Stomach (tissue), 9 donors: ENCODE results near the gene SLIT1. TPM values are rescaled to one million over a fixed set of nuclear protein-coding genes. Genes with fewer than 3 reads are reported as not detected.

Experiments used
- DNase-seq, 2 donors: peaks; one replicate each; pipeline versions ENCODE4 v3.0.0 to v3.0.0-alpha.2; 2013 to 2019
- H3K27ac ChIP-seq, 5 donors: fragments of 200-600 bp in 4 of 5; sonication (generic) in 4 of 5; one replicate each; pipeline ENCODE4 v1.5.1; 2013 to 2019; ENCODE audit warnings: mild to moderate bottlenecking in 1 of 5, moderate library complexity in 1 of 5
- H3K27me3 ChIP-seq, 3 donors: fragments of 200-600 bp; sonication (generic); one replicate each; pipeline ENCODE4 v1.5.1; 2017 to 2019; ENCODE audit warnings: mixed run types in 1 of 3
- H3K36me3 ChIP-seq, 4 donors: fragments of 200-600 bp; sonication (generic); 1 replicate in 3 of 4; 2 replicates in 1 of 4; pipeline ENCODE4 v1.5.1; 2016 to 2019
- H3K4me1 ChIP-seq, 4 donors: fragments of 200-600 bp; sonication (generic); one replicate each; pipeline ENCODE4 v1.5.1; 2016 to 2019
- H3K4me3 ChIP-seq, 4 donors: fragments of 200-600 bp; sonication (generic) in 3 of 4; one replicate each; pipeline ENCODE4 v1.5.1; 2016 to 2019; ENCODE audit warnings: mild to moderate bottlenecking in 1 of 4
- H3K9me3 ChIP-seq, 4 donors: fragments of 200-600 bp; sonication (generic); one replicate each; pipeline ENCODE4 v1.5.1; 2016 to 2019
- EP300 ChIP-seq: sonication (generic); formaldehyde crosslinking; IDR thresholded peaks from one replicate; pipeline ENCODE4 v1.6.1; 2017; ENCODE audit warnings: antibody characterized with exemption
- POLR2A ChIP-seq, 4 donors: fragments of 450-650 bp; IDR thresholded peaks; one replicate each; pipeline ENCODE4 v1.6.1; 2016; ENCODE audit warnings: antibody characterized with exemption in 4 of 4, control low read depth in 2 of 4, mild to moderate bottlenecking in 1 of 4, moderate library complexity in 1 of 4
- POLR2AphosphoS5 ChIP-seq, 3 donors: sonication (generic); formaldehyde crosslinking; IDR thresholded peaks; one replicate each; pipeline ENCODE4 v1.6.1; 2016; ENCODE audit warnings: antibody characterized with exemption in 3 of 3
- WGBS, 5 donors: extraction: QIAGEN DNeasy Blood & Tissue Kit in 3 of 5; methylation state at CpG; one replicate each; pipeline versions ENCODE4 v1.1.5 to v1.1.7; 2013 to 2018; 5-methylcytosine and 5-hydroxymethylcytosine counted together
- intact Hi-C: fragments of 100-400 bp; cut with DNase I; formaldehyde crosslinking; loops from one replicate; pipeline ENCODE4 v1.15.1; 2023; ENCODE audit warnings: low total_unique reads
- polyA plus RNA-seq, 3 donors: library from polyadenylated mRNA; stranded (reverse); fragments of 200-250 nt; gene quantifications; one replicate each; pipeline ENCODE4 v1.2.3, GENCODE V29; 2013
- total RNA-seq, 5 donors: library from RNA; depleted of rRNA; stranded (reverse); fragments of >200 nt; gene quantifications; one replicate each; pipeline versions ENCODE4 v1.1.0 to v1.2.3, GENCODE V29; 2014 to 2016
- TF ChIP-seq, protein P1 (sequence below), 7 experiments: fragments of 450-650 bp in 4 of 7; fragments of 200-600 bp in 3 of 7; sonication (generic) in 3 of 7; IDR thresholded peaks; one replicate each; pipeline ENCODE4 v1.5.1; 2016 to 2019; ENCODE audit warnings: antibody characterized with exemption in 7 of 7, control low read depth in 2 of 7, mild to moderate bottlenecking in 1 of 7
- donor health status: healthy with polysubstance abuse.
- donor health status: Bipolar disorder and iron deficiency.
- donor health status: healthy.

The SLIT1 gene
- total and polyA plus RNA-seq, 8 donors = under 0.01 to 6.1 (median 0.44) TPM

DNA sequence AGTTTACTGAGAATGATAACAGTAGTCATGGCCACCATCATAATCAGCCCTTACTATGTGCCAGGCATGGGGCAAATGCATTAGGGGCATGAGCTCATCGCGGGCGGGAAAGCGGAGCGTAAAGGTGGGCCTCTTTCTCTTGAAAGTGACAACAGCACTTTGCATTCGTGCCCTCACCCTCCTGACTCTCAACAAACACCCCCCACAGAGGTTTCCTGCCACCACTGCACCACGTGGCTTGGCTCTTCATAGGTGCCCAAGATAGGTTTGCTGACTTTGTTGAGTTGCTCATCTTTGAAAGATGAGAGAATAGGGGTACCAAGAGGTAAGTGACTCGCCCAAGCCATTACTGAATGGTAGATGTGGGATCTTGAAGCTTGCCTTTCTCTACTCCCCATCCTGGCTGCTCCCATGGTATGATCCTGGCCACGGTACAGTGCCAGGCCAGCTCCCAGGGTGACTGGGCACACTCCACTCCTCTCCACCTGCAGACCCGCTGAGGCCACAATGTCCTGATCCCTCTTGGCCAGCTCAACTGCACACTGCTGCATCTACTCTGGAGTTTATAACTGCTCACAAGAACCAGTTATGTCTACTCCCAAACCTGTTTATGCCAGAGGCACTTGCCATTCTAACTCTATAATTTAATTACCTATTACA lies 26.0 kb downstream of the SLIT1 start:
- WGBS, 5 donors = 82 to 88% (median 86%) methylated on average over 10 of the region's 10 CpGs
- Histone ChIP-seq H3K4me1 (no peaks in the 10 kb centered on the region), H3K27ac (no peak overlapping the region), H3K4me3 (no peak overlapping the region), H3K36me3 (no peaks in the 10 kb centered on the region), H3K27me3 (peaks cover 0 to 14% (median 0%) of the 10 kb centered on the region in 3 donors), H3K9me3 (no peaks in the 10 kb centered on the region)
- intact Hi-C loops = no loop called here
- TF ChIP-seq POLR2A (IDR thresholded peaks at IDR 0.05) (no peak), EP300 (no peak), POLR2AphosphoS5 (IDR thresholded peaks at IDR 0.05) (no peak)
- TF ChIP-seq, protein P1, sequence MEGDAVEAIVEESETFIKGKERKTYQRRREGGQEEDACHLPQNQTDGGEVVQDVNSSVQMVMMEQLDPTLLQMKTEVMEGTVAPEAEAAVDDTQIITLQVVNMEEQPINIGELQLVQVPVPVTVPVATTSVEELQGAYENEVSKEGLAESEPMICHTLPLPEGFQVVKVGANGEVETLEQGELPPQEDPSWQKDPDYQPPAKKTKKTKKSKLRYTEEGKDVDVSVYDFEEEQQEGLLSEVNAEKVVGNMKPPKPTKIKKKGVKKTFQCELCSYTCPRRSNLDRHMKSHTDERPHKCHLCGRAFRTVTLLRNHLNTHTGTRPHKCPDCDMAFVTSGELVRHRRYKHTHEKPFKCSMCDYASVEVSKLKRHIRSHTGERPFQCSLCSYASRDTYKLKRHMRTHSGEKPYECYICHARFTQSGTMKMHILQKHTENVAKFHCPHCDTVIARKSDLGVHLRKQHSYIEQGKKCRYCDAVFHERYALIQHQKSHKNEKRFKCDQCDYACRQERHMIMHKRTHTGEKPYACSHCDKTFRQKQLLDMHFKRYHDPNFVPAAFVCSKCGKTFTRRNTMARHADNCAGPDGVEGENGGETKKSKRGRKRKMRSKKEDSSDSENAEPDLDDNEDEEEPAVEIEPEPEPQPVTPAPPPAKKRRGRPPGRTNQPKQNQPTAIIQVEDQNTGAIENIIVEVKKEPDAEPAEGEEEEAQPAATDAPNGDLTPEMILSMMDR (IDR thresholded peaks at IDR 0.05) = no peak
- no peak for DNase-seq

DNA sequence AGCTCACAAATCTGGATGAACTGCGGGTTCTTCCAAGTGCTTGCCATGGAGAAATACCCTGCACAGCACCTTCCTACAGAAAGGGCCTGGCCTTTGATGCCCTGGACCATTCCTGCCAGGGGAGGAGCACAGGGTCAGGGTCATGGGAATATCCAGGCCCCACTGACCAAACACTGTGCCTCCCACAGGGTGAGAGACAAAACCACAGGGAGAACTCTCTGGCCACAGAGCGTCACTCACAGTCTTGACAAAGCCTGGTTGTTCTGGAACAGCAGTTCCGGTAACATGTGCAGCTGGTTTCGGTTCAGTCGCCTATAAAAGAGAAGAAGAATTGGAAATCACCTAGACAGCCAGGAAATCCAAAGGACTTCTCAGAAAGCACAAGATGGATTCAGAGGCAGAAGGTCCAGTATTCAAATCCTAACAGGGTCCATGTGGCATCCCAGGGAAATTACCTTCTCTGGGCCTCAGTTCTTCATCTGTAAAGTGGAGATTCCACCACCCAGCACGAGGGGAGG lies 28.1 kb downstream of the SLIT1 start:
- Histone ChIP-seq H3K27me3 (no peaks in the 10 kb centered on the region), H3K27ac (no peak overlapping the region), H3K36me3 (no peaks in the 10 kb centered on the region), H3K4me3 (no peak overlapping the region), H3K9me3 (no peaks in the 10 kb centered on the region), H3K4me1 (no peaks in the 10 kb centered on the region)
- TF ChIP-seq EP300 (no peak), POLR2A (IDR thresholded peaks at IDR 0.05) (no peak), POLR2AphosphoS5 (IDR thresholded peaks at IDR 0.05) (no peak)
- TF ChIP-seq, protein P1 (IDR thresholded peaks at IDR 0.05) = no peak
- 63 to 90% (median 81%) methylated on average over 6 of the region's 6 CpGs for WGBS, 5 donors
- DNase-seq = no peak
- intact Hi-C loops = no loop called here

DNA sequence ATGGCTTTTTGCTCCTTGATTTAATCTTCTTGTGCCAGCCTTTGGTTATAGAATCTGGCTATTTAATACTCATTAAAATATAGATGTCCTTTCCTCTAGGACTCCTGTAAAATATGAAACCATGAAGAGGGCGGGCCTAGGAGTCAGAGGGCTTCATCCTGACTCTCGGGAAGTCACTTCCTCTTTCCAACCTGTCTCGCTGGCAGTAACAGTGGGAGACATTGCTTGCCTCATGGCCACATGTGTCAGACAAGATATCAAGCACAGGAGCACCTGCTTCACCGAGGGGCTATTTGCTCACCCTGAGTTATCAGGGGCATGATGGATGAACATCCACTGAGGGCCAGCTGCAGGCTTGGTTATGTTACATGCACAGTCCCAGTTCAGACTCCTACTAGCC lies 31.0 kb downstream of the SLIT1 start:
- TF ChIP-seq POLR2AphosphoS5 (IDR thresholded peaks at IDR 0.05) = no peak
- no peak for TF ChIP-seq EP300
- no peak for TF ChIP-seq POLR2A (IDR thresholded peaks at IDR 0.05)
- TF ChIP-seq, protein P1 (IDR thresholded peaks at IDR 0.05) = no peak
- Histone ChIP-seq H3K4me3 (no peak overlapping the region), H3K9me3 (no peaks in the 10 kb centered on the region), H3K4me1 (no peaks in the 10 kb centered on the region), H3K36me3 (no peaks in the 10 kb centered on the region), H3K27me3 (peaks cover 0 to 11% (median 0%) of the 10 kb centered on the region in 3 donors), H3K27ac (no peak overlapping the region)
- WGBS, 5 donors = 60 to 71% (median 66%) methylated on average over 4 of the region's 4 CpGs
- DNase-seq = no peak
- intact Hi-C loops = no loop called here

DNA sequence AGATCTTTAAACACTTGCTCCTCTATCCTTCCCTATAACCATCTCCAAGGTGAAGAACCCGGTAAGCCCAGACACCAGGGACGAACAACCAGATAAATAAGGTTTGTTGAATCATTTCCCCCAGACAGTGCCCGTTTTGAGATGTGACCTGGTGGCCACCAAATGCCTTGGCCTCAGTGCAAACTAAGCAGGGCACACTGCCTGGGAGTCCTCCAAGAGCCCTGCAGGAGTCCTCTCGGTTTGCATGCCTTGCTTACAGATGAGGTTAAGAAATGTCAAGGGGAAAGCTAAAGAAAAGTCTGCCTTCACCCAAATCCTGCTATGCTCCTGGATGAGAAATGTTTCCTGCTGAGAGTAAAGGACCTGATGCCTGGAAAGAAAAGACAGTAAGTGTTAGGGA lies 31.6 kb downstream of the SLIT1 start:
- TF ChIP-seq POLR2AphosphoS5 (IDR thresholded peaks at IDR 0.05) = no peak
- TF ChIP-seq, protein P1 (IDR thresholded peaks at IDR 0.05) = no peak
- no peak for TF ChIP-seq EP300
- Histone ChIP-seq H3K4me3 (no peak overlapping the region), H3K4me1 (no peaks in the 10 kb centered on the region), H3K27me3 (peaks cover 0 to 11% (median 0%) of the 10 kb centered on the region in 3 donors), H3K9me3 (no peaks in the 10 kb centered on the region), H3K27ac (no peak overlapping the region), H3K36me3 (no peaks in the 10 kb centered on the region)
- 70 to 82% (median 74%) methylated on average over 4 of the region's 4 CpGs for WGBS, 5 donors
- intact Hi-C loops = no loop called here
- DNase-seq = no peak
